DMS53 treated with DMSO at 0.1 percent for 48 hours (cell line): ENCODE measurements around the gene U2AF1L4.
"Not testable (repeated sequence)": the region's sequence is repeated elsewhere in the genome, so short reads cannot be mapped to it uniquely, and the experiment has no call there.

ENCODE experiments used
- DNase-seq: peaks from one replicate; lab custom pipeline; 2025; ENCODE audit not compliant: unreplicated experiment; lab: John Stamatoyannopoulos, UW

Gene U2AF1L4

DNA sequence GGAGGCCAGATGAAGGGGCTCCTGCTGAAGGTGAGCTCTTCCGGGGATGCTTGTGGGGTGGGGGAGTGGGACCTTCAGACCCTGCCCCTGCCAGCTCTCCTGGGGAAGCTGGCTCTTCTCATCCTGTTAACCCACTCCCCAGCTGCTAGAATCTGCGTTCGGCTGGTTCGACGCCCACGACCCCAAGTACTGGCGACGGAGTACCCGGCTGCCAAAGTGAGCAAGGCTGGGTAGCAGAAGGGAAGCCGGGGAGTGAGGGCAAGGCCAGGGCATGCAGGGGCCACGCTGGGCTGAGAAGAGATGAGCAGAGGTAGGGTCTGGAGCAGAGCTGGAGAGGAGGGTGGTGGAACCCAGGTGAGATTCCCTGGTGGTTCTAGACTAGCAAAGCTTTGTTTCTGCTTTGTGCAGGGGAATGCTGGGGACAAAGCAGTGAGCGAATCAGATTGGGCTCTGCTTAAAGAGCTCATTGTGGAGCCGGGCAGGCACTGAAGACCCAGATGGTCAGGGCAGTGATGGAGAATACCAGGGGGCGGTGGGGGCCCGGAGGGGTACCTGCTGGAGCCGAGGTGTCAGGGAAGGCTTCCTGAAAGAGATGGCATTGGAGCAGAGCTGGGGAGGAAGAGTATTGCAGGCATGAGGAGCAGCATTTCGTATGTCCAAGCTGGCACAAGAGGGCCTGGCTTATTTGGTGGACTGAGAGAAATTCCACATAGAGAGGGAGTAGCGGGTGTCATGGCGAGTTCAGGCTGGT lies 17.1 kb downstream of the U2AF1L4 start:
- no peak for DNase-seq

DNA sequence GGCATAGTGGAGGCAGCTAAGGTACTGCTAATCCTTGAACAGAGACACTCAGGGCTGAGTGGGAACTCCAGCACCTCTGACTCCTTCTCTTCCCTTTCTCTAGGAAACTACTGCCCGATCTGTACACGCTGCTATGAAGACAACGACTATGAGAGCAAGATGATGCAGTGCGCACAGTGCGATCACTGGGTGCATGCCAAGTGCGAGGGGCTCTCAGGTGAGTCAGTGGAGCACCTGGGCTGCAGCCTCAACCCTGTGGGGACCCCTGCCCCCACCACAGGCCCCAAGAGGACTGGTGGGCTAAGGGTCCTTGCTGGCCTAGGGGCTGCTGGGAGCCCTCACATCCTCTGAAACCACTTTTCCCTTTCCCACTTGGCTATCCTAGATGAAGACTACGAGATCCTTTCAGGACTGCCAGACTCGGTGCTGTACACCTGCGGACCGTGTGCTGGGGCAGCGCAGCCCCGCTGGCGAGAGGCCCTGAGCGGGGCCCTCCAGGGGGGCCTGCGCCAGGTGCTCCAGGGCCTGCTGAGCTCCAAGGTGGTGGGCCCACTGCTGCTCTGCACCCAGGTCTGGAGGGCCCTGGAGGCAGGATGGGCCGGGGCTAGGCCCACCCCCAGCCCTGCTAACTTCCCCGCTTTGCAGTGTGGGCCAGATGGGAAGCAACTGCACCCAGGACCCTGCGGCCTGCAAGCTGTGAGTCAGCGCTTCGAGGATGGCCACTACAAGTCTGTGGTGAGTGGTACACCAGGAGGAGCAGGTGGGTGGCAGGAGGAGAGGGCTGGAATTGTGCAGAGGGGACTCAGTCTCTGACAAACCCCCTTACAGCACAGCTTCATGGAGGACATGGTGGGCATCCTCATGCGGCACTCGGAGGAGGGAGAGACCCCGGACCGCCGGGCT lies 17.9 kb downstream of the U2AF1L4 start:
- DNase-seq, result no peak

DNA sequence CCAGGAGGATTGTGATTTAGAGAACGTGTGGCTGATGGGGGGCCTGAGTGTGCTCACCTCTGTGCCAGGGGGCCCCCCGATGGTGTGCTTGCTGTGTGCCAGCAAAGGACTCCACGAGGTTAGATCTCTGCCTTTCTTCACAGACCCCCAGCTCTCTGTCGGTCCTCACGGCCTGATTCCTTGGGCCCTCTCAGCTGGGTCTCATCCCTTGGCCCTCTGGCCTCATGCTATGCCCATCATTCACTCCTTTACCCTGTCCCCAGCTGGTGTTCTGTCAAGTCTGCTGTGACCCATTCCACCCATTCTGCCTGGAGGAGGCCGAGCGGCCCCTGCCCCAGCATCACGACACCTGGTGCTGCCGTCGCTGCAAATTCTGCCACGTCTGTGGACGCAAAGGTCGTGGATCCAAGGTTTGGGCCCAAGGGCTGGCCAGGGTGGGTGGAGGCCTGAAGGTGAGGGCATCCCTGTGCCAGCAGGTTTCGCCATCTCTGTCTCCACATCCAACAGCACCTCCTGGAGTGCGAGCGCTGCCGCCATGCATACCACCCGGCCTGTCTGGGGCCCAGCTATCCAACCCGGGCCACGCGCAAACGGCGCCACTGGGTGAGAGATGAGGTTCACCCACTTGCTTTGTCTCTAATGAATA lies 19.9 kb downstream of the U2AF1L4 start:
- no peak for DNase-seq

DNA sequence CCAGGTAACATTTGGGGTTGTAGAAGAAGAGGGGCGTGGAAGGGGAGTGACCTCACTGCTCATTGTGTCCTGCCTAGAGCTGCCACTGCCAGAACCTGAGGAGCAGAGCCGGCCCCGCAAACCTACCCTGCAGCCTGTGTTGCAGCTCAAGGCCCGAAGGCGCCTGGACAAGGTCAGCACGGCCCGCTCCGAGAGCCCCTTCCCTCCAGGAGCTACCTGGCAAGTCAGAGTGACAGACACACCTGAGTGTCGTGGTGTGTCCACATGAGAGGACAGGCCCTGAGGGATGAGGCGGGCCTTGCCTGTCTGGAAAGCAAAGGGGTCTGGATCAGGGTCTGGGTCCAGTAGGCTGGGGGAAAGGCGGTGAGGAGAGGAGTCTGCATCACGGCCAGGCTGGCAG lies 20.7 kb downstream of the U2AF1L4 start:
- no peak for DNase-seq

DNA sequence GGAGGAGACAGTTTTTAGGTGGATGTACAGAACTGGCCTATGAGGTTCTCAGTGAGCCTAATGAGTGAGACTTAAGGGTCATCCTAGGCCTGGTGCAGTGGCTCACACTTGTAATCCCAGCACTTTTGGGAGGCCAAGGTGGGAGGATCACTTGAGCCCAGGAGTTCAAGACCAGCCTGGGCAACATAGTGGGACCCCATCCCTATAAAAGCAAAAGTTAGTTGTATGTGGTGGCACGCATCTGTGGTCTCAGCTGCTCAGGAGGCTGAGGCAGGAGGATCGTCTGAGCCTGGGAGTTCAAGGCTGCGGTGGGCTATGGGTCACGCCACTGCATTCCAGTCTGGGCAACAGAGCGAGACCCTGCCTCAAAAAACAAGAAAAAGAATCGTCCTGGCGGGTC lies 21.1 kb downstream of the U2AF1L4 start:
- DNase-seq, result not testable (repeated sequence)

DNA sequence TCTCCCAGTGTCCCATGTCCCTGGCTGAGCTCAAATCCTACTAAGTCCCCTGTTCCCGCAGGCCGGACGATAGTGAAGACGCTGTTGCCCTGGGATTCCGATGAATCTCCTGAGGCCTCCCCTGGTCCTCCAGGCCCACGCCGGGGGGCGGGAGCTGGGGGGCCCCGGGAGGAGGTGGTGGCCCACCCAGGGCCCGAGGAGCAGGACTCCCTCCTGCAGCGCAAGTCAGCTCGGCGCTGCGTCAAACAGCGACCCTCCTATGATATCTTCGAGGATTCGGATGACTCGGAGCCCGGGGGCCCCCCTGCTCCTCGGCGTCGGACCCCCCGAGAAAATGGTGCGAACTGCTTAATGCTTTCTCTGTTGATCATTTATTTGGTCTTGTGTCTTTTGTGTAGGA lies 21.5 kb downstream of the U2AF1L4 start:
- DNase-seq, result no peak

DNA sequence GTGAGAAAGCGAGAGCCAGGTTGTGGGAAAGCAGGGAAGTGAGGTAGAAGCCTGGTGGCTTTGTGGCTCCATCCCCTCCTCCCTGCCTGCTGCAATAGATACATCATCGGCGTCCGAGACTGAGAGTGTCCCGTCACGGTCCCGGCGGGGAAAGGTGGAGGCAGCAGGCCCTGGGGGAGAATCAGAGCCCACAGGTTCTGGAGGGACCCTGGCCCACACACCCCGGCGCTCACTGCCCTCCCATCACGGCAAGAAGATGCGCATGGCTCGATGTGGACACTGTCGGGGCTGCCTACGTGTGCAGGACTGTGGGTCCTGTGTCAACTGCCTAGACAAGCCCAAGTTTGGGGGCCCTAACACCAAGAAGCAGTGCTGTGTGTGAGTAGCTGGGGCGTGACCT lies 22.3 kb downstream of the U2AF1L4 start:
- DNase-seq, result no peak

DNA sequence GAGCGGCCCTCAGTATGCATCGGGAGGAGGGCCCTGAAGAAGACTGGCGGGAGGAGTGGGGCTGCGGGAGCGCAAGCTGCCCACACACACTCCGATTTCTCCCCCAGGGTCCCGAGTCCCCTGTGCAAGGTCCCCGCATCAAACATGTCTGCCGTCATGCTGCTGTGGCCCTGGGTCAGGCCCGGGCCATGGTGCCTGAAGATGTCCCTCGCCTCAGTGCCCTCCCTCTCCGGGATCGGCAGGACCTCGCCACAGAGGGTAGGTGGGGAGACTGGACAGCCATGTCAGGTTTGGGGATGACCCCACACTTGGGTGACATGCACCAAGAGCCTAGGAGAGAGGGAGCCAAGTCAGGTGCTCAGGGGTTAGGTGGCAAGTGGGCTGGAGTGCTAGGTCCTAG lies 22.8 kb downstream of the U2AF1L4 start:
- no peak for DNase-seq

DNA sequence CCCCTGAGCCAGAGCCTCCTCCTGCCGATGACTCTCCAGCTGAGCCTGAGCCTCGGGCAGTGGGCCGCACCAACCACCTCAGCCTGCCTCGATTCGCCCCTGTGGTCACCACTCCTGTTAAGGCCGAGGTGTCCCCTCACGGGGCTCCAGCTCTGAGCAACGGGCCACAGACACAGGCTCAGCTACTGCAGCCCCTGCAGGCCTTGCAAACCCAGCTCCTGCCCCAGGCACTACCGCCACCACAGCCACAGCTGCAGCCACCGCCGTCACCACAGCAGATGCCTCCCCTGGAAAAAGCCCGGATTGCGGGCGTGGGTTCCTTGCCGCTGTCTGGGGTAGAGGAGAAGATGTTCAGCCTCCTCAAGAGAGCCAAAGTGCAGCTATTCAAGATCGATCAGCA lies 23.8 kb downstream of the U2AF1L4 start:
- DNase-seq, result no peak

DNA sequence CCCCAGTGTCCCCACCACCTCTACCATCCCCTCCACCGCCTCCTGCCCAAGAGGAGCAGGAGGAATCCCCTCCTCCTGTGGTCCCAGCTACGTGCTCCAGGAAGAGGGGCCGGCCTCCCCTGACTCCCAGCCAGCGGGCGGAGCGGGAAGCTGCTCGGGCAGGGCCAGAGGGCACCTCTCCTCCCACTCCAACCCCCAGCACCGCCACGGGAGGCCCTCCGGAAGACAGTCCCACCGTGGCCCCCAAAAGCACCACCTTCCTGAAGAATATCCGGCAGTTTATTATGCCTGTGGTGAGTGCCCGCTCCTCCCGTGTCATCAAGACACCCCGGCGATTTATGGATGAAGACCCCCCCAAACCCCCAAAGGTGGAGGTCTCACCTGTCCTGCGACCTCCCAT lies 24.6 kb downstream of the U2AF1L4 start:
- no peak for DNase-seq

DNA sequence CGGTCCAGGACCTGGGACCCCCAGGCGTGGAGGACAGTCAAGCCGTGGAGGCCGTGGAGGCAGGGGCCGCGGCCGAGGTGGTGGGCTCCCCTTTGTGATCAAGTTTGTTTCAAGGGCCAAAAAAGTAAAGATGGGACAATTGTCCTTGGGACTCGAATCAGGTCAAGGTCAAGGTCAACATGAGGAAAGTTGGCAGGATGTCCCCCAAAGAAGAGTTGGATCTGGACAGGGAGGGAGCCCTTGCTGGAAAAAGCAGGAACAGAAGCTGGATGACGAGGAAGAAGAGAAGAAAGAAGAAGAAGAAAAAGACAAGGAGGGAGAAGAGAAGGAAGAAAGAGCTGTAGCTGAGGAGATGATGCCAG lies 25.1 kb downstream of the U2AF1L4 start:
- DNase-seq, result no peak

DNA sequence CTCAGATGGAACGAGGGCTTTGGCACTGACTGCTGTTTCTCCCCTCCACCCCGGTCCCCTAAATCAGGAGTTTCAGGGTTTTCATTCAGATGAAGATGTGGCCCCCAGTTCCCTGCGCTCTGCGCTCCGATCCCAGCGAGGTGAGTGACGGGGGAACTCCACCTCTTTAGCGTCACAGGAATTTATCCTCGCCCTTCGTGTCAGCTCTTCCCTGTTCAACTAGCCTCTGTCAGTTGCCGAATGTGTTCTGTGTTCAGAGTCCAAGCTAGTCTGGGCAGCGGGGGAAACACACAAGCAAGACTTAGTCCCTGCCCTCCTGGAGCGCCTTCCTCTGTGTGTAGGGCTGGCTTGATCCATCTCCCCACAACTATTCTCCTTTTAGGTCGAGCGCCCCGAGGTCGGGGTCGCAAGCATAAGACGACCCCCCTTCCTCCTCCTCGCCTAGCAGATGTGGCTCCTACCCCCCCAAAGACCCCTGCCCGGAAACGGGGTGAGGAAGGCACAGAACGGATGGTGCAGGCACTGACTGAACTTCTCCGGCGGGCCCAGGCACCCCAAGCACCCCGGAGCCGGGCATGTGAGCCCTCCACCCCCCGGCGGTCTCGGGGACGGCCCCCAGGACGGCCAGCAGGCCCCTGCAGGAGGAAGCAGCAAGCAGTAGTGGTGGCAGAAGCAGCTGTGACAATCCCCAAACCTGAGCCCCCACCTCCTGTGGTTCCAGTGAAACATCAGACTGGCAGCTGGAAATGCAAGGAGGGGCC lies 25.6 kb downstream of the U2AF1L4 start:
- DNase-seq, result no peak

DNA sequence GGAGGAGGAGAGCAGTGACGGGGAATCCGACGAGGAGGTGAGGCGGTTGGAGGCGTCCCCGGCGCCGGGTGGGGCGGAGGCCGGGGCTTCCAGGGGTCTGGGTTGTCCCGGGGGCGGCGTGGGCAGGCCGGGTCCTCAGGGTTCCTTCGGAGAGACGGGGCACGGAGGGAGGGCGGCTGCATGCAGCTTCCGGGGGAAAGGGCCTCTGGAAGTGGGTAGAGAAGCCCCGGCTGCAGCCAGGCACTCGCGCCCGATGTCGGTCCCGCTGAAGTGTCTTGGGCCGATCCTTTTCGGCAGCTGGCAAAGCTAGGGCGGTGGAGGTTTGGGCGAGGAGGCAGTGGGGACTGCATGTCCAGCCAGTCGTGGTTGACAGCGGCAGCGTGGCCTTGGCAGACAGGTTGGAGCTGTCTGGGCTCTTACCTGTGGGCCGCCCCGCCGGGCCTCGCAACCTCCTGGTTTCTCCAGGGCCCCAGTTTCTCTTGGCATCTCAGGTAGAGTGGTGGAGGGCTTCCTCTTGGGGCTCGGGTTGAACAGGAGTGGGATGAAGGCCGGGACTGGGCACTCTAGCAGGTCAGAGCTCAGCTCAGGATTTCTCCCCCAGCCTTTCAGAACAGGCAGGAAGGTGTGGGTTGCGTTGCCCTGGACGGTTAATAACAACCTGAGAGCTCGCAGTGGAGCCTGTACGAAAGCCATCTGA lies 26.7 kb downstream of the U2AF1L4 start:
- no peak for DNase-seq

DNA sequence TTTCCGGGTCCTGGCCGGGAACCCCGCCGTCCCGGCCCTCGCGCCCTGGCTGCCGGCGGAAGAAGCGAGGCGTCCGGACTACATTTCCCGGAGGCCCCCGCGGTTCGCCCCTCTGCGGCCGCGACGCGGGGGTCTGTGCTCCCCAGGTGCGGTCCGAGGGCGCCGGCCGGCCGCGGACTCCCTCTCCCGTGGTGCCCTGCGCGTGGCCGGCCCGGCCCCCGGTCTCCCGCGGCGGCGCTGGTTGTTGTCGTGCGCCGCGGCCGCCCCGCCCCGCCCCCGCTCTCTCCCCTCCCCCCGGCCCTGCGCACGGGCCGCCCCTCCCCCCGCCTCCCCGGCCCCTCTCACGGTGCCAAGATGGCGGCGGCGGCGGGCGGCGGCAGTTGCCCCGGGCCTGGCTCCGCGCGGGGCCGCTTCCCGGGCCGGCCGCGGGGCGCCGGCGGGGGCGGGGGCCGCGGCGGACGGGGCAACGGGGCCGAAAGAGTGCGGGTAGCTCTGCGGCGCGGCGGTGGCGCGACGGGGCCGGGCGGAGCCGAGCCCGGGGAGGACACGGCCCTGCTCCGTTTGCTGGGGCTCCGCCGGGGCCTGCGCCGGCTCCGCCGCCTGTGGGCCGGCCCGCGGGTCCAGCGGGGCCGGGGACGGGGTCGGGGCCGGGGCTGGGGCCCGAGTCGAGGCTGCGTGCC lies 27.4 kb downstream of the U2AF1L4 start, which contains the start of gene KMT2B:
Gene KMT2B (plus strand): TSS at position 339 of the 680 bp plus-strand sequence. CDS start 16 bp downstream, at position 355.
- peak; percentile 97 for DNase-seq

DNA sequence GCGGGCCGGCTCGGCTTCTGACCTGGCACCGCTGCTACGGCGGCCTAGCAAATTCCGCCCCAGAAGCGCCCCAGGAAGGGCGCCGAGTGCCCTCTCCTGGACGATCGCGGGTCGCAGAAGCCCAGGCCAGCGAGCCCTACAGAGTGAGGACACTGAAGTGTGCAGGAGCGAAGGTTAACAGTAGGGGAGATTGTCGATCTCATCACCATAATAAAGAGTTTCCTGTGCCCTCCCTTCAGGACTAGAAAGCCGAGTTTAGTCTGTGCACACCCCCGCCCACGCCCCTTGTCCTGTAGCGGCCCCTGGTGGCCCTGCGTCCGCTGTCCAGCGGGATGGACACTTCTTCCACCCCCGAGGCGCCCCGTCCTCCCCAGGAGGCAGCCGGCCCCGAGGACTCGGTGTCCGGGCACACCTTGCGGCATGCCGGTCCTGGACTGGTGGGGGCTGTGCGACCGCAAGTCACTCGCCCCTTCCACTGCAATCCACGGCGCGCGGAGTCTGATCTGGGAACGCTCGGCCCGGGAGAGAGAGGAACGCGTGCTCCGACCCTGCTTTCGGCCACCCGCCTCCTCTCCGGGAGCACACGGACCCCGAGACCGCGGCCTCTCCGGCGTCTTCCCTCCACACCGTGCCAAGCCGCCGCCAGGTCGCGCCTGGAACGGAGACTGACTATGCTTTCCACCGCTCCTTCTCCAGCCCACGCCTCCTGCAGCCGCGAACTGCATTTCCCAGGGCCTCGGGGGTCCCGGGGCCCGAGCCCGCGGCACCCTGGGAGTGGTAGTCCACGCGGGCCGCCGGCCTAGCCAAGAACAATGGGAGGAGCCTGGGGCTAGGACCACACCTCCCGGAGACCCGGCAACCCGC lies 28.2 kb downstream of the U2AF1L4 start:
- DNase-seq, result peak; percentile 95

DNA sequence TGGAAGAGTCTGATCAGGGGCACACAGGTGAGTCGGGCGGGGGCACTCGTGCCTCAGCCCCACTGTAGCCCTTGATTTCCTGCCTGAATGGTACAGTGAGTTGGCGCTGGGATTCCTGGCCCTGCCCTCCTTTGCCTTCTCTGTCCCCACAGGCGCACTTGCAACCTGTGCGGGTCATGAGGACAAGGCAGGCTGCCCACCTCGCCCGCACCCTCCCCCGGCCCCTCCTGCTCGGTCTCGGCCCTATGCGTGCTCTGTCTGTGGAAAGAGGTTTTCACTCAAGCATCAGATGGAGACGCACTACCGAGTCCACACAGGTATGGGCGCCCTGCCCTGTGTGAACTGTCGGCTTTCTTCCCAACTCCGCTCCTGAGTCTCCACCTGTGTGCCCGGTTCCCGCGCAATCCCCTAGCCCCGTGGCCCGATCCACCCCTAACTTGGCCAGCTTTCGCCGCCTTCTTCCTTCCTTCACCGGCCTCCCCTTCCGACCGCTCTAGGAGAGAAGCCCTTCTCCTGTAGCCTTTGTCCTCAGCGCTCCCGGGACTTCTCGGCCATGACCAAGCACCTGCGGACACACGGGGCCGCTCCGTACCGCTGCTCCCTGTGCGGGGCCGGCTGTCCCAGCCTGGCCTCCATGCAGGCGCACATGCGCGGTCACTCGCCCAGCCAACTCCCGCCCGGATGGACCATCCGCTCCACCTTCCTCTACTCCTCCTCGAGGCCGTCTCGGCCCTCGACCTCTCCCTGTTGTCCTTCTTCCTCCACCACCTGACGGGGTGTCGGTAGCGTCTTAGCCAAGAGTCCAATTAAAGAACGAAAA lies 29.0 kb downstream of the U2AF1L4 start:
- no peak for DNase-seq

DNA sequence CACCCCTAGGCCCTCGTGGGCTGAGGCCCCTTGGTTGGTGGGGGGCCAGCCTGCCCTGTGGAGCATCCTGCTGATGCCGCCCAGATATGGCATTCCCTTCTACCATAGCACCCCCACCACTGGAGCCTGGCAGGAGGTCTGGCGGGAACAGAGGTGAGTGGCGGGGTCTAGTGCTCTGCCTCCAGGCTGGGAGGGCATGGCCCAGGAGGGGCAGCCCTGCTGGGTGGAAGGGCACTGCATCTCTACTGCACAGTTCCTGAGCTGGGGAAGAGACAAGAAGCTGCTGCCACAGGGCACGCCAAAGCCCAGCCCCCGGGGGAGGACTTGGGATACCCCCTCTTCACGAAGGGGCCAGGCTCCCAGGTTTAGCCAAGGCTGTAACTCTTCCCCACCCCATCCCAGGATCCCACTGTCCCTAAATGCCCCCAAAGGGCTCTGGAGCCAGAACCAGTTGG lies 29.8 kb downstream of the U2AF1L4 start:
- no peak for DNase-seq
